CD8-positive, alpha-beta memory T cell (primary cell): ENCODE results near the gene DLGAP5. TPM values are rescaled to one million over a fixed set of nuclear protein-coding genes. Genes with fewer than 3 reads are reported as not detected.

Experiments
- CTCF ChIA-PET: fragments of 350-600 bp; sonication (Branson Sonifier 250); formaldehyde crosslinking; loops from one replicate; lab custom pipeline; 2021; ENCODE audit warnings: antibody characterized with exemption; lab: Charles Lee
- POLR2A ChIA-PET: fragments of 350-600 bp; sonication (Branson Sonifier 250); formaldehyde crosslinking; loops from one replicate; lab custom pipeline; 2021; ENCODE audit warnings: antibody characterized with exemption; lab: Charles Lee
- DNase-seq, 5 donors: peaks; one replicate each; pipeline versions ENCODE4 v3.0.0 to v3.0.0-alpha.2; 2020 to 2022; ENCODE audit warnings: mixed read lengths in 1 of 5
- H3K27ac ChIP-seq: one replicate; pipeline ENCODE4 v1.7.0; 2013; ENCODE audit warnings: low read depth, mild to moderate bottlenecking, low read length, moderate library complexity
- H3K27me3 ChIP-seq: 2 replicates; pipeline ENCODE4 v1.7.0; 2013; ENCODE audit warnings: low read length, mild to moderate bottlenecking; ENCODE audit not compliant: insufficient read depth, poor library complexity, severe bottlenecking
- H3K36me3 ChIP-seq: 2 replicates; pipeline ENCODE4 v1.7.0; 2013; ENCODE audit warnings: mild to moderate bottlenecking, low read length, moderate library complexity; ENCODE audit not compliant: insufficient read depth
- H3K4me1 ChIP-seq: 2 replicates; pipeline ENCODE4 v1.7.0; 2013; ENCODE audit warnings: mild to moderate bottlenecking, low read length, moderate library complexity; ENCODE audit not compliant: insufficient read depth
- H3K4me3 ChIP-seq: 2 replicates; pipeline ENCODE4 v1.7.0; 2013; ENCODE audit warnings: mild to moderate bottlenecking, low read length
- H3K9me3 ChIP-seq: 2 replicates; pipeline ENCODE4 v1.7.0; 2013; ENCODE audit warnings: mild to moderate bottlenecking, low read length
- H3K27ac Mint-ChIP-seq, 8 donors: one replicate each; pipeline ENCODE4 v1.8.0; 2020 to 2021; ENCODE audit warnings: mixed read lengths in 8 of 8, mild to moderate bottlenecking in 6 of 8, inconsistent platforms in 3 of 8, moderate library complexity in 3 of 8
- H3K27me3 Mint-ChIP-seq, 2 donors: one replicate each; pipeline ENCODE4 v1.8.0; 2020 to 2021; ENCODE audit warnings: mixed read lengths in 2 of 2, mild to moderate bottlenecking in 1 of 2, moderate library complexity in 1 of 2
- H3K36me3 Mint-ChIP-seq, 3 donors: one replicate each; pipeline ENCODE4 v1.8.0; 2020 to 2021; ENCODE audit warnings: mixed read lengths in 3 of 3, inconsistent platforms in 1 of 3, mild to moderate bottlenecking in 1 of 3
- H3K4me1 Mint-ChIP-seq, 3 donors: one replicate each; pipeline ENCODE4 v1.8.0; 2020 to 2021; ENCODE audit warnings: mixed read lengths in 3 of 3, inconsistent platforms in 1 of 3, mild to moderate bottlenecking in 1 of 3
- H3K4me3 Mint-ChIP-seq, 7 donors: one replicate each; pipeline ENCODE4 v1.8.0; 2020 to 2021; ENCODE audit warnings: mixed read lengths in 7 of 7, mild to moderate bottlenecking in 6 of 7, moderate library complexity in 4 of 7, inconsistent platforms in 2 of 7
- H3K9me3 Mint-ChIP-seq, 5 donors: one replicate each; pipeline ENCODE4 v1.8.0; 2020 to 2022; ENCODE audit warnings: mixed read lengths in 5 of 5, mild to moderate bottlenecking in 3 of 5, moderate library complexity in 2 of 5, inconsistent platforms in 1 of 5
- polyA plus RNA-seq: library from polyadenylated mRNA; unstranded; fragments of 300-500 nt; fragmentation: Illumina TruSeq; gene quantifications from one replicate; pipeline ENCODE4 v1.2.3, GENCODE V29; 2021
- total RNA-seq, 2 experiments: library from RNA; stranded (reverse); gene quantifications; one replicate each; pipeline ENCODE4 v1.2.3, GENCODE V29; 2021

DLGAP5 gene
- total and polyA plus RNA-seq, 3 experiments from 2014 or later, result 0.21 to 38.8 (median 36.0) TPM

DNA sequence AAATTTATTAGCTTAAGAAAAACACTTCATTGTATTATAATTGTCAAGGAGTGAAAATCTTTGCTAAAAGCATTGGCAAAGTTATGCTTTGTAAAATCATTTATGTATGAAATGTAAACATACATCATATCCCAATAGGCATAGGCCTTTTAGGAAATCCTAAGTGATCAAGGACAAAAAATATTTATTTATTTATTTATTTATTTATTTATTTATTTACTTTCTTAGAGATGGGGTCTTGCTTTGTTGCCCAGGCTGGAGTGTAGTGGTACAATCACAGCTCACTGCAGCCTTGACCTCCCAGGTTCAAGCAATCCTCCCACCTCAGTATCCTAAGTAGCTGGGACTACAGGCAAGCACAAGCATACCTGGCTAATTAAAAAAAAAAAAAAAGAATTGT is 32.0 kb upstream of the DLGAP5 start:
- H3K27ac ChIP-seq, result no peak overlapping the region
- H3K36me3 ChIP-seq, result no peaks in the 10 kb centered on the region
- no peak for DNase-seq
- H3K4me1 ChIP-seq, result no peaks in the 10 kb centered on the region
- Mint-ChIP-seq H3K9me3 (peaks cover 14 to 29% (median 22%) of the 10 kb centered on the region in 5 donors), H3K4me1 (no peaks in the 10 kb centered on the region), H3K27ac (no peak overlapping the region), H3K27me3 (peaks cover 22 to 28% of the 10 kb centered on the region in 2 donors), H3K36me3 (peaks cover 0 to 15% (median 3%) of the 10 kb centered on the region in 3 donors), H3K4me3 (no peak overlapping the region)
- CTCF ChIA-PET, result no interaction called here
- no peaks in the 10 kb centered on the region for H3K27me3 ChIP-seq
- no peak overlapping the region for H3K4me3 ChIP-seq
- H3K9me3 ChIP-seq, result no peaks in the 10 kb centered on the region
- POLR2A ChIA-PET, result no interaction called here

- peaks cover 0 to 14% (median 3%) of the 10 kb centered on the region in 3 donors for H3K36me3 Mint-ChIP-seq
- H3K27me3 Mint-ChIP-seq, result peaks cover 9 to 17% of the 10 kb centered on the region in 2 donors
- H3K36me3 ChIP-seq, result no peaks in the 10 kb centered on the region
- H3K4me3 Mint-ChIP-seq, result no peak overlapping the region
- no peaks in the 10 kb centered on the region for H3K27me3 ChIP-seq
- ChIA-PET CTCF (no interaction called here), POLR2A (no interaction called here)
- H3K9me3 ChIP-seq, result no peaks in the 10 kb centered on the region
- H3K4me3 ChIP-seq, result no peak overlapping the region
- no peak overlapping the region for H3K27ac Mint-ChIP-seq
- H3K9me3 Mint-ChIP-seq, result peaks cover 9 to 15% (median 9%) of the 10 kb centered on the region in 5 donors
- no peak for DNase-seq
- H3K4me1 ChIP-seq, result no peaks in the 10 kb centered on the region
- H3K27ac ChIP-seq, result no peak overlapping the region
- no peaks in the 10 kb centered on the region for H3K4me1 Mint-ChIP-seq
Measured at GRCh38 chr14:55221968-55222367, 30.6 kb upstream of the DLGAP5 start.

GRCh38 chr14:55221186-55221585 is 29.8 kb upstream of the DLGAP5 start:
- no peaks in the 10 kb centered on the region for H3K4me1 Mint-ChIP-seq
- peaks cover 1 to 8% (median 1%) of the 10 kb centered on the region in 5 donors for H3K9me3 Mint-ChIP-seq
- H3K4me1 ChIP-seq, result no peaks in the 10 kb centered on the region
- ChIA-PET POLR2A (no interaction called here), CTCF (no interaction called here)
- peaks cover 0 to 6% (median under 1%) of the 10 kb centered on the region in 3 donors for H3K36me3 Mint-ChIP-seq
- DNase-seq, result no peak
- peaks cover 1 to 12% of the 10 kb centered on the region in 2 donors for H3K27me3 Mint-ChIP-seq
- no peak overlapping the region for H3K27ac ChIP-seq
- H3K4me3 Mint-ChIP-seq, result no peak overlapping the region
- no peak overlapping the region for H3K27ac Mint-ChIP-seq
- no peaks in the 10 kb centered on the region for H3K9me3 ChIP-seq
- no peak overlapping the region for H3K4me3 ChIP-seq
- no peaks in the 10 kb centered on the region for H3K36me3 ChIP-seq
- H3K27me3 ChIP-seq, result no peaks in the 10 kb centered on the region

- Histone ChIP-seq H3K4me1 (no peaks in the 10 kb centered on the region), H3K36me3 (no peaks in the 10 kb centered on the region), H3K27ac (no peak overlapping the region), H3K4me3 (no peak overlapping the region), H3K9me3 (no peaks in the 10 kb centered on the region), H3K27me3 (no peaks in the 10 kb centered on the region)
- H3K27ac Mint-ChIP-seq, result no peak overlapping the region
- peaks cover 1 to 12% of the 10 kb centered on the region in 2 donors for H3K27me3 Mint-ChIP-seq
- H3K4me3 Mint-ChIP-seq, result no peak overlapping the region
- no peak for DNase-seq
- CTCF ChIA-PET, result no interaction called here
- H3K36me3 Mint-ChIP-seq, result no peaks in the 10 kb centered on the region
- no peaks in the 10 kb centered on the region for H3K4me1 Mint-ChIP-seq
- peaks cover 0 to 2% (median 0%) of the 10 kb centered on the region in 5 donors for H3K9me3 Mint-ChIP-seq
- POLR2A ChIA-PET, result no interaction called here
Measured at GRCh38 chr14:55220230-55220629, 28.8 kb upstream of the DLGAP5 start.

GRCh38 chr14:55212634-55213033 is 21.2 kb upstream of the DLGAP5 start:
- Histone ChIP-seq H3K27ac (no peak overlapping the region), H3K36me3 (no peaks in the 10 kb centered on the region), H3K4me3 (no peak overlapping the region), H3K27me3 (no peaks in the 10 kb centered on the region), H3K9me3 (no peaks in the 10 kb centered on the region), H3K4me1 (no peaks in the 10 kb centered on the region)
- no peak for DNase-seq
- Mint-ChIP-seq H3K27ac (no peak overlapping the region), H3K4me1 (peaks cover 2 to 5% (median 4%) of the 10 kb centered on the region in 3 donors), H3K9me3 (no peaks in the 10 kb centered on the region), H3K36me3 (no peaks in the 10 kb centered on the region), H3K27me3 (peaks cover 0 to 2% of the 10 kb centered on the region in 2 donors), H3K4me3 (no peak overlapping the region)
- CTCF ChIA-PET, result interaction anchor here (0.6 to 2.2 kb wide), 9 partner anchors 11 to 257 kb away, joined by 3 to 18 read pairs (median 3); no protein-coding TSS in a partner anchor
- POLR2A ChIA-PET, result no interaction called here

DNA sequence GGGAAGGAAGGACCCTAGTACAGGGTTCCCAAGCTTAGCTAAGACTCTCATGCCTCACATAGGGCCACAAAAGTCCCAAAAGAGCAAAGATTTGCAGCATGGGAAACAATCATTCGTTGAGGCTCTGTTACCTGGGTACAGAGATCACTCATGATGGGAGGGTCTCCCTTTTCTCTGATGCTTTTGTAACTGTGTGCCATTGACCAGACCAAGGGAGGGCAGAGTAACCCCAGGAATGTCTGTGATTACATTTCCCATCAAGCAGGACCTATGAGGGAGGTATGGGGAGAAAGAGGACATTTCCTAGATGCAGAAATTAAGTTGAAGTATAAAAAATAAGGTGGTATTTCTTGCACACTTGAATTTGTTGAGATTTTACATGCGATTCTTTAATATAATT is 16.4 kb upstream of the DLGAP5 start:
- no peaks in the 10 kb centered on the region for H3K9me3 Mint-ChIP-seq
- no peaks in the 10 kb centered on the region for H3K36me3 Mint-ChIP-seq
- DNase-seq, result no peak
- peaks cover 0 to 3% of the 10 kb centered on the region in 2 donors for H3K27me3 Mint-ChIP-seq
- no peaks in the 10 kb centered on the region for H3K4me1 ChIP-seq
- CTCF ChIA-PET, result no interaction called here
- H3K27me3 ChIP-seq, result no peaks in the 10 kb centered on the region
- H3K4me3 Mint-ChIP-seq, result no peak overlapping the region
- H3K27ac ChIP-seq, result no peak overlapping the region
- no peaks in the 10 kb centered on the region for H3K9me3 ChIP-seq
- H3K27ac Mint-ChIP-seq, result peak overlapping the region in 1 of 8 donors; percentile 40
- no peaks in the 10 kb centered on the region for H3K36me3 ChIP-seq
- no peak overlapping the region for H3K4me3 ChIP-seq
- H3K4me1 Mint-ChIP-seq, result no peaks in the 10 kb centered on the region
- POLR2A ChIA-PET, result no interaction called here

- H3K27me3 ChIP-seq, result no peaks in the 10 kb centered on the region
- ChIA-PET CTCF (no interaction called here), POLR2A (no interaction called here)
- H3K36me3 ChIP-seq, result no peaks in the 10 kb centered on the region
- Mint-ChIP-seq H3K4me1 (no peaks in the 10 kb centered on the region), H3K4me3 (no peak overlapping the region), H3K36me3 (peaks cover 0 to 3% (median 0%) of the 10 kb centered on the region in 3 donors), H3K27me3 (peaks cover 1 to 3% of the 10 kb centered on the region in 2 donors), H3K27ac (no peak overlapping the region), H3K9me3 (no peaks in the 10 kb centered on the region)
- H3K27ac ChIP-seq, result no peak overlapping the region
- no peaks in the 10 kb centered on the region for H3K9me3 ChIP-seq
- no peak overlapping the region for H3K4me3 ChIP-seq
- H3K4me1 ChIP-seq, result no peaks in the 10 kb centered on the region
- DNase-seq, result no peak
Measured at GRCh38 chr14:55206175-55206693, 14.8 kb upstream of the DLGAP5 start.

DNA sequence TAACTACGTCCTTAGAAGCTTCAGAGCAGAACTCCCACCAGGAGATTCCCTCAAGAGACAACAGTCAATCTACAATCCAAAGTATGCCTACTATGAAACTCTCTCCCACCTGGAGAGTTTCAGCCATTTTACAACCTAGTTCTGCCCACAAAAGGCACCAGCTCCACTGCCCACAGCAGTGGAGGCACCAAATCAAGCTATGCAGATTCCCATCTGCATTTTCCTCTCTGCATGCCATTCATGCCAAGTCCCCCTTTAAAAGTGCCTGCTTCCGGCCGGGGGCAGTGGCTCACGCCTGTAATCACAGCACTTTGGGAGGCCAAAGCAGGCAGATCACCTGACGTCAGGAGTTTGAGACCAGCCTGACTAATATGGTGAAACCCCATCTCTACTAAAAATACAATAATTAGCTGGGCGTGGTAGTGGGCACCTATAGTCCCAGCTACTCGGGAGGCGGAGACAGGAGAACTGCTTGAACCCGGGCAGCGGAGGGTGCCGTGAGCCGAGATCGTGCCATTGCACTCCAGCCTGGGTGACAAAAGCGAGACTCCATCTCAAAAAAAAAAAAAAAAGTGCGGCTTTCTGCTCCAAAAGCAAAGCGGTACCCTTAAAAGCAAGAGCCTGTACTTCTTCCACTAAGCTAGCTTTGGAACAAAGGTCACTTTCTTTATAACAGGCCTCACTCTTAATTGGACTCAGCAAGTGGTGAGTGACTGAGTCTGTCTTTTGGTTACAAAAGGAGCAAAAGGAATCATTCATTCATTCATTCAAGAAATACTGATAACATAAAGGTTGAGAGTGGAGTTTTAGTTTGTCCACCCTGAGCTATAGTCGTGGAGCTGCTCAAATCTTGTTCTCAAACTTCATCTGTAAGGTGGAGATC is 10.1 kb upstream of the DLGAP5 start:
- no peaks in the 10 kb centered on the region for H3K4me1 ChIP-seq
- no peak for DNase-seq
- no peaks in the 10 kb centered on the region for H3K4me1 Mint-ChIP-seq
- H3K27ac ChIP-seq, result no peak overlapping the region
- H3K27ac Mint-ChIP-seq, result no peak overlapping the region
- H3K36me3 Mint-ChIP-seq, result peaks cover 0 to 3% (median 0%) of the 10 kb centered on the region in 3 donors
- H3K36me3 ChIP-seq, result no peaks in the 10 kb centered on the region
- no peaks in the 10 kb centered on the region for H3K27me3 ChIP-seq
- ChIA-PET POLR2A (no interaction called here), CTCF (interaction anchor here (2.3 kb wide), 1 partner anchor 12 kb away, joined by 7 read pairs; no protein-coding TSS in a partner anchor)
- no peak overlapping the region for H3K4me3 Mint-ChIP-seq
- H3K9me3 Mint-ChIP-seq, result no peaks in the 10 kb centered on the region
- peaks cover 6 to 10% of the 10 kb centered on the region in 2 donors for H3K27me3 Mint-ChIP-seq
- H3K9me3 ChIP-seq, result no peaks in the 10 kb centered on the region
- H3K4me3 ChIP-seq, result no peak overlapping the region
